Fibroblast of lung (primary cell): ENCODE data around the gene SLC23A3. TPM values are rescaled to one million over a fixed set of nuclear protein-coding genes. Genes with fewer than 3 reads are reported as not detected.

ENCODE experiments used
- DNase-seq, 2 donors: peaks; one replicate each; pipeline versions ENCODE4 v3.0.0 to v3.0.0-alpha.2; 2010; ENCODE audit warnings: low read depth in 2 of 2
- H2AFZ ChIP-seq: 2 replicates; pipeline ENCODE4 v1.5.1; 2012; ENCODE audit warnings: low read length, control low read depth, inconsistent platforms
- H3K27ac ChIP-seq: 2 replicates; pipeline ENCODE4 v1.5.1; 2011; ENCODE audit warnings: low read length, control low read depth; ENCODE audit not compliant: insufficient read depth
- H3K27me3 ChIP-seq: 2 replicates; pipeline ENCODE4 v1.5.1; 2011; ENCODE audit warnings: mild to moderate bottlenecking, low read length; ENCODE audit not compliant: control insufficient read depth, insufficient read depth
- H3K36me3 ChIP-seq: 2 replicates; pipeline ENCODE4 v1.5.1; 2011; ENCODE audit warnings: low read length; ENCODE audit not compliant: control insufficient read depth, insufficient read depth
- H3K4me1 ChIP-seq: 2 replicates; pipeline ENCODE4 v1.5.1; 2011; ENCODE audit warnings: low read length; ENCODE audit not compliant: control insufficient read depth, insufficient read depth; ENCODE audit errors: extremely low read depth
- H3K4me2 ChIP-seq: 2 replicates; pipeline ENCODE4 v1.5.1; 2011; ENCODE audit warnings: low read length, control low read depth; ENCODE audit not compliant: insufficient read depth; ENCODE audit errors: extremely low read depth
- H3K4me3 ChIP-seq, 4 experiments: fragments of 200-600 bp in 1 of 4; sonication (generic) in 1 of 4; replicated peaks in 1 of 4; 2 replicates each; pipeline ENCODE4 v1.5.1; 2011 to 2016; ENCODE audit warnings: low read length in 4 of 4, low read depth in 3 of 4, mild to moderate bottlenecking in 3 of 4, control low read depth in 2 of 4, inconsistent platforms in 1 of 4, mixed read lengths in 1 of 4; ENCODE audit not compliant: insufficient read depth in 1 of 4; ENCODE audit errors: control extremely low read depth in 1 of 4
- H3K79me2 ChIP-seq: 2 replicates; pipeline ENCODE4 v1.5.1; 2012; ENCODE audit warnings: mild to moderate bottlenecking, low read length, inconsistent platforms; ENCODE audit not compliant: control insufficient read depth, insufficient read depth
- H3K9ac ChIP-seq: 2 replicates; pipeline ENCODE4 v1.5.1; 2011; ENCODE audit warnings: mild to moderate bottlenecking, low read length, control low read depth; ENCODE audit not compliant: insufficient read depth
- H3K9me3 ChIP-seq: 2 replicates; pipeline ENCODE4 v1.5.1; 2012; ENCODE audit warnings: low read depth, low read length; ENCODE audit not compliant: control insufficient read depth, insufficient read depth
- H4K20me1 ChIP-seq: 2 replicates; pipeline ENCODE4 v1.5.1; 2011; ENCODE audit warnings: low read length; ENCODE audit not compliant: control insufficient read depth, insufficient read depth; ENCODE audit errors: extremely low read depth
- CTCF ChIP-seq, 2 donors: IDR thresholded peaks in 1 of 2; conservative IDR thresholded peaks in 1 of 2; 1 replicate in 1 of 2; 2 replicates in 1 of 2; pipeline ENCODE4 v1.5.1; 2011 to 2012; ENCODE audit warnings: low read length in 2 of 2, control low read depth in 1 of 2, inconsistent platforms in 1 of 2, low read depth in 1 of 2, mild to moderate bottlenecking in 1 of 2
- EZH2 ChIP-seq: IDR thresholded peaks from 2 replicates; pipeline ENCODE4 v1.5.1; 2012; ENCODE audit warnings: low read length, control low read depth, mild to moderate bottlenecking; ENCODE audit errors: missing control alignments
- polyA minus RNA-seq: library from RNA; depleted of rRNA, polyadenylated mRNA; stranded (reverse); fragments of >200 nt; gene quantifications from 2 replicates; pipeline ENCODE4 v1.2.3, GENCODE V29; 2011; ENCODE audit warnings: low replicate concordance
- polyA plus RNA-seq, 2 donors: library from polyadenylated mRNA; depleted of rRNA in 1 of 2; stranded (reverse) in 1 of 2; unstranded in 1 of 2; fragments of >200 nt; gene quantifications; 2 replicates each; pipeline ENCODE4 v1.2.1, GENCODE V29; 2011 to 2012; ENCODE audit warnings: missing spikeins in 1 of 2
- total RNA-seq: library from RNA; depleted of rRNA; stranded (reverse); fragments of >200 nt; gene quantifications from 2 replicates; pipeline ENCODE4 v1.2.1, GENCODE V29; 2014

Gene SLC23A3
- total RNA-seq (1.8 and 2.5 TPM in 2 replicates), polyA plus RNA-seq (0.29 and 0.52 TPM in 2 replicates), polyA minus RNA-seq (0.16 TPM in 1 of 2 replicates, not detected in the other)
- polyA plus RNA-seq (2012), result 0.16 and 0.54 TPM in 2 replicates

GRCh38 chr2:219169930-219170654 lies at the start of gene SLC23A3:
SLC23A3 (minus strand) TSS chr2:219170029; CDS start chr2:219169984, 45 bp downstream.
- no peak within 1 kb of the TSS for H3K9ac ChIP-seq
- peaks cover 3% of the 10 kb centered on the region for H3K79me2 ChIP-seq
- peaks cover 3% of the 10 kb centered on the region for H3K4me1 ChIP-seq
- H2AFZ ChIP-seq, result no peak within 1 kb of the TSS
- TF ChIP-seq CTCF (conservative IDR thresholded peaks at IDR 0.05 in 1 of 2, IDR thresholded peaks at IDR 0.05 in 1 of 2; ENCODE audit: low read depth in 1 of 2, low read length in 2 of 2), result no peak
- no peak for TF ChIP-seq EZH2
- H3K27ac ChIP-seq, result no peak within 1 kb of the TSS
- H3K4me3 ChIP-seq, result no peak within 1 kb of the TSS
- H3K9me3 ChIP-seq, result no peaks in the 10 kb centered on the region
- H4K20me1 ChIP-seq, result no peaks in the 10 kb centered on the region
- H3K27me3 ChIP-seq, result no peaks in the 10 kb centered on the region
- no peak for DNase-seq
- H3K4me2 ChIP-seq, result no peak within 1 kb of the TSS
- peaks cover 13% of the 10 kb centered on the region for H3K36me3 ChIP-seq

- Histone ChIP-seq H2AFZ (peak within 1 kb of the TSS; percentile 9), H3K9ac (peak within 1 kb of the TSS; percentile 74), H3K79me2 (no peaks in the 10 kb centered on the region), H3K36me3 (peaks cover 22% of the 10 kb centered on the region), H3K27ac (peak within 1 kb of the TSS; percentile 87), H3K27me3 (no peaks in the 10 kb centered on the region), H3K4me1 (peaks cover 13% of the 10 kb centered on the region), H4K20me1 (no peaks in the 10 kb centered on the region), H3K9me3 (no peaks in the 10 kb centered on the region), H3K4me2 (peak within 1 kb of the TSS; percentile 74), H3K4me3 (peak within 1 kb of the TSS; percentile 43 to 65 (median 53))
- peak; percentile 90 to 94 for DNase-seq
- TF ChIP-seq CTCF (conservative IDR thresholded peaks at IDR 0.05 in 1 of 2, IDR thresholded peaks at IDR 0.05 in 1 of 2; ENCODE audit: low read depth in 1 of 2, low read length in 2 of 2) (no peak), EZH2 (no peak)
These were observed 49.2 kb upstream of the SLC23A3 start, which contains the start of gene ABCB6 for GRCh38 chr2:219218732-219219701. ABCB6 (minus strand) TSS chr2:219218958; CDS start chr2:219218673, 285 bp downstream.
